Measurements from ENCODE around the gene LKAAEAR1.

LKAAEAR1 gene

GRCh38 chr20:64062276-64062595 lies 22.0 kb downstream of the LKAAEAR1 start:
- TF ChIP-seq, protein P1, sequence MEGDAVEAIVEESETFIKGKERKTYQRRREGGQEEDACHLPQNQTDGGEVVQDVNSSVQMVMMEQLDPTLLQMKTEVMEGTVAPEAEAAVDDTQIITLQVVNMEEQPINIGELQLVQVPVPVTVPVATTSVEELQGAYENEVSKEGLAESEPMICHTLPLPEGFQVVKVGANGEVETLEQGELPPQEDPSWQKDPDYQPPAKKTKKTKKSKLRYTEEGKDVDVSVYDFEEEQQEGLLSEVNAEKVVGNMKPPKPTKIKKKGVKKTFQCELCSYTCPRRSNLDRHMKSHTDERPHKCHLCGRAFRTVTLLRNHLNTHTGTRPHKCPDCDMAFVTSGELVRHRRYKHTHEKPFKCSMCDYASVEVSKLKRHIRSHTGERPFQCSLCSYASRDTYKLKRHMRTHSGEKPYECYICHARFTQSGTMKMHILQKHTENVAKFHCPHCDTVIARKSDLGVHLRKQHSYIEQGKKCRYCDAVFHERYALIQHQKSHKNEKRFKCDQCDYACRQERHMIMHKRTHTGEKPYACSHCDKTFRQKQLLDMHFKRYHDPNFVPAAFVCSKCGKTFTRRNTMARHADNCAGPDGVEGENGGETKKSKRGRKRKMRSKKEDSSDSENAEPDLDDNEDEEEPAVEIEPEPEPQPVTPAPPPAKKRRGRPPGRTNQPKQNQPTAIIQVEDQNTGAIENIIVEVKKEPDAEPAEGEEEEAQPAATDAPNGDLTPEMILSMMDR (conservative IDR thresholded peaks at IDR 0.05; ENCODE audit: low read depth, low read length) = no peak
- peak overlapping the region; percentile 79 for H3K4me3 ChIP-seq (ENCODE audit: low read depth, low read length)
- DNase-seq (ENCODE audit: low read depth) = no peak

DNA sequence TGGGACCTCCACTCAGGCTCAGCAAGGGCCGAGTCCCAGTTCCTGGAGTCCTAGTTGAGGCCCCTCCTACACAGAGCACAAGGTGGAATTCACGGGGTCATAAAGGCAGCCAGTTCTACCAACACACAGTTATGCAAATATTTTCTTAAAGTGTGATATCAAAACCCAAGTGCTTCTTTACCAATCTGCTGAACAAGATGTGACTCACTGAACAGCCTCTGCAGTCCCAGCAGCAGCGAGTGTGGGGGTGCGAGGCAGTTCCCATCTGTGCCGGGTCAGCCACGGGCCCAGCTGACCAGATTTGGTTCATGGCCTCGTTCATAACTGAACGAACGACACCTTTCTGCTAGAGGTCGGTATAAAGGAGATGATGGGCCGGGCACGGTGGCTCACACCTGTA lies 25.7 kb downstream of the LKAAEAR1 start:
- no peak overlapping the region for H3K4me3 ChIP-seq (ENCODE audit: low read depth, low read length)
- TF ChIP-seq, protein P1 (conservative IDR thresholded peaks at IDR 0.05; ENCODE audit: low read depth, low read length) = no peak
- peak; percentile 70 for DNase-seq (ENCODE audit: low read depth)

GRCh38 chr20:64057628-64058498 lies 26.3 kb downstream of the LKAAEAR1 start:
- peak; percentile 67 for DNase-seq (ENCODE audit: low read depth)
- H3K4me3 ChIP-seq (ENCODE audit: low read depth, low read length) = no peak overlapping the region
- TF ChIP-seq, protein P1 (conservative IDR thresholded peaks at IDR 0.05; ENCODE audit: low read depth, low read length) = peak; percentile 86

GRCh38 chr20:64056889-64057627 lies 27.1 kb downstream of the LKAAEAR1 start:
- no peak for DNase-seq (ENCODE audit: low read depth)
- TF ChIP-seq, protein P1 (conservative IDR thresholded peaks at IDR 0.05; ENCODE audit: low read depth, low read length) = no peak
- no peak overlapping the region for H3K4me3 ChIP-seq (ENCODE audit: low read depth, low read length)

- DNase-seq (ENCODE audit: low read depth) = no peak
- no peak overlapping the region for H3K4me3 ChIP-seq (ENCODE audit: low read depth, low read length)
- TF ChIP-seq, protein P1 (conservative IDR thresholded peaks at IDR 0.05; ENCODE audit: low read depth, low read length) = no peak
Observed at GRCh38 chr20:64056639-64056888, 27.6 kb downstream of the LKAAEAR1 start.

DNA sequence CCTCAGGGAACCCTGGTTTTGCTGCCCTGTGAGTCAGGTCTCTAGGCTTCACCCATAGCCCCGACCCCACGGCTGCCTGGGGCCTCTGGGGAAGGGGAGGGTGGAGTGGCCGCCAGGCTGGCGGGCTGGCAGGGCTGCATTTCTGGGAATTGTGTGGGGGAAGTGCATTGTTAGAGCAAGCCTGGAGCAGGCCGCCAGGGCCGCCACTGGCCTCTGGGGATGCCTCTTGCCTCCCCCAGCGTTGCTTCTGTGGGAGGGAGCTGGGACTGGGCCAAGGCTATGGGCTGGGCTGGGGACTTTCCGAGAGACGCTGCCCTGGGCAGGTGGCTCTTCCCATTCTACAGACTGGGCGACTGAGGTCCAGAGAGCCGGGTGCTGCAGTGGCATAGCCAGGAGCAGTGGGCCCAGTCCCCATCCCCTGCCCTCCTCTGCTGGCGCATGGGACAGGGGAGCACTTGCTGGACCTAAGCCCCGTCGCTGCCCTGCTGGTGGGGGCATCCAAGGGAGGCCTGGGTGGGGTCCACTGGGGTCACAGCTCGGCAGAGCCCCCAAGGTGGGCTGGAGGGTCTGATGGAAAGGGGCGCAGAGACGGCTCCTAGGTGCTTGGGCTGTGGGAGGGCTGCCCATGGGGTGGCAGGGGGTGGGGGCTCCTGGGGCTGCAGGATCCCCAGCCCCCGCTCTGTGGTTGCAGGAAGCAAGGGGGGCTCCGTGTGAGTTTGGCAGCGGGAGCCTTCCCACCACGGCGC lies 28.1 kb downstream of the LKAAEAR1 start:
- no peak overlapping the region for H3K4me3 ChIP-seq (ENCODE audit: low read depth, low read length)
- DNase-seq (ENCODE audit: low read depth) = peak; percentile 36
- TF ChIP-seq, protein P1 (conservative IDR thresholded peaks at IDR 0.05; ENCODE audit: low read depth, low read length) = no peak
